ENCODE data around the gene MOB3B. TPM values are rescaled to one million over a fixed set of nuclear protein-coding genes. Genes with fewer than 3 reads are reported as not detected.

Gene MOB3B
- total and polyA plus RNA-seq, 2 of the 13 experiments (the other 11 are each of a cell fraction or from before 2014, with no cell fraction given), result 0.03 to 0.09 TPM

GRCh38 chr9:27438522-27438921 is 91.1 kb downstream of the MOB3B start (continued):
- TF ChIP-seq AHDC1 (CRISPR knock-in tag; IDR thresholded peaks at IDR 0.05; ENCODE audit: borderline replicate concordance) (no peak), ZNF343 (CRISPR knock-in tag; IDR thresholded peaks at IDR 0.05) (no peak)

- CTCF ChIA-PET (ENCODE audit: low intra/inter-chr PET ratio, low total read pairs), result no interaction called here
- H3K9ac ChIP-seq (ENCODE audit: insufficient read depth, low read depth, low read length), result no peak overlapping the region
- no peaks in the 10 kb centered on the region for H3K9me3 ChIP-seq (ENCODE audit: low read length)
- peaks cover 3 to 60% of the 10 kb centered on the region in 2 experiments; a peak in 4 of 5 replicates for H3K27me3 ChIP-seq (ENCODE audit: control insufficient read depth in 1 of 2, insufficient read depth in 2 of 2, low read length in 2 of 2)
- H2AFZ ChIP-seq (ENCODE audit: low read length), result no peak overlapping the region
- POLR2A ChIA-PET, result no interaction called here
- WGBS (ENCODE audit: low lambda C conversion rate), result 53% methylated on average over 6 of the region's 6 CpGs
- H4K20me1 ChIP-seq (ENCODE audit: insufficient read depth, low read length), result no peaks in the 10 kb centered on the region; the same call in 1 of the 2 replicates
- H3K36me3 ChIP-seq (replicated peaks in 1 of 2; ENCODE audit: control insufficient read depth in 1 of 2, insufficient read depth in 2 of 2, low read length in 2 of 2), result no peaks in the 10 kb centered on the region
- no peak overlapping the region for H3K27ac ChIP-seq (ENCODE audit: extremely low read length, insufficient read depth, low read length)
- no peaks in the 10 kb centered on the region for H3K79me2 ChIP-seq (ENCODE audit: insufficient read depth, low read length)
- H3K4me2 ChIP-seq (ENCODE audit: low read depth, low read length), result no peak overlapping the region
- FAIRE-seq, result no peak
- H3K4me1 ChIP-seq (ENCODE audit: insufficient read depth, low read length), result peaks cover 9% of the 10 kb centered on the region
- DNase-seq (ENCODE audit: low spot score), result no peak
- no TSS peak for BruUV-seq (replicated peaks)
- H3K4me3 ChIP-seq (replicated peaks in 1 of 3; ENCODE audit: insufficient read depth in 1 of 3, low read depth in 2 of 3, low read length in 3 of 3), result no peak overlapping the region
- intact Hi-C loops (cut with micrococcal nuclease; ENCODE audit: unreplicated experiment), result no loop called here
- in situ Hi-C loops (cut with HindIII; ENCODE audit: extremely low pct_ligation_motif_present, low pct_unique_long_range_greater_than_20kb), result no loop called here
- no peak for ATAC-seq
- TF ChIP-seq ZFP37 (CRISPR knock-in tag; IDR thresholded peaks at IDR 0.05; ENCODE audit: borderline replicate concordance) (no peak), ZHX2 (IDR thresholded peaks at IDR 0.05; ENCODE audit: low read depth) (no peak), ZHX2 (CRISPR knock-in tag; IDR thresholded peaks at IDR 0.05; ENCODE audit: borderline replicate concordance) (no peak), ZC3H13 (CRISPR knock-in tag; IDR thresholded peaks at IDR 0.05) (no peak), ZBTB26 (CRISPR knock-in tag; IDR thresholded peaks at IDR 0.05; ENCODE audit: borderline replicate concordance) (no peak), MTF2 (CRISPR knock-in tag; IDR thresholded peaks at IDR 0.05; ENCODE audit: borderline replicate concordance) (no peak)
These were observed 91.8 kb downstream of the MOB3B start for GRCh38 chr9:27437652-27438373.

Measured in HepG2 (cell line).